Fibroblast of gingiva (primary cell): ENCODE data around the gene GTF2H4.
"Not testable (repeated sequence)": the region's sequence is repeated elsewhere in the genome, so short reads cannot be mapped to it uniquely, and the experiment has no call there.

Experiments used
- DNase-seq: peaks from one replicate; pipeline ENCODE4 v3.0.0-alpha.2; 2011; ENCODE audit warnings: low read depth

GTF2H4 gene

DNA sequence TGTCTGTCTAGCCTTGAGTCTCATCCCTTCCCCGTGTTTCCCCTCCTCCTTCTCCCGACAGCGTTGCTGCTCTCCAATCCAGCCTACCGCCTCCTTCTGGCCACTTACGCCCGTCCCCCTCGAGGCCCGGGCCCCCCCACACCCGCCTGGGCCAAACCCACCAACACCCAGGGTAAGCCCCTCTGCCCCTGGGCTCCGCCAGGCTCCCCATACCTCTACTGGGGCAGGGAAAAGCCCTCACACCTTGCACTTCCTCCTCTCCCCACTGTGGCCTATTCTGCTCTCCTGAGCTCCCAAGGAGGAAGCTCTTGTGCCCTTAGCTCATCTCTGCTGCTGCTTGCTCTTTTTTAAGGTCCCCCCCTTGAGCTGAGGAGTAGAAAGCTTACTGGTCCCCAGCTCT is 12.7 kb upstream of the GTF2H4 start:
- DNase-seq: no peak

DNA sequence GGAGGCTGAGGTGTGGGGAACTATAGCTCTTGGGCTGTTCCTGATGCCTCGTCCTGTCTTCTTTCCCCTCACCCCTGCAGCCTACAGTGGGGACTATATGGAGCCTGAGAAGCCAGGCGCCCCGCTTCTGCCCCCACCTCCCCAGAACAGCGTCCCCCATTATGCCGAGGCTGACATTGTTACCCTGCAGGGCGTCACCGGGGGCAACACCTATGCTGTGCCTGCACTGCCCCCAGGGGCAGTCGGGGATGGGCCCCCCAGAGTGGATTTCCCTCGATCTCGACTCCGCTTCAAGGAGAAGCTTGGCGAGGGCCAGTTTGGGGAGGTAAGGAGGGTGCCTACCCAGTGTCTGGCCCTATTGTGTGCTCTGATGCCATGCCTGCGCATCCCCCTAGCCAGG is 11.5 kb upstream of the GTF2H4 start:
- no peak for DNase-seq

DNA sequence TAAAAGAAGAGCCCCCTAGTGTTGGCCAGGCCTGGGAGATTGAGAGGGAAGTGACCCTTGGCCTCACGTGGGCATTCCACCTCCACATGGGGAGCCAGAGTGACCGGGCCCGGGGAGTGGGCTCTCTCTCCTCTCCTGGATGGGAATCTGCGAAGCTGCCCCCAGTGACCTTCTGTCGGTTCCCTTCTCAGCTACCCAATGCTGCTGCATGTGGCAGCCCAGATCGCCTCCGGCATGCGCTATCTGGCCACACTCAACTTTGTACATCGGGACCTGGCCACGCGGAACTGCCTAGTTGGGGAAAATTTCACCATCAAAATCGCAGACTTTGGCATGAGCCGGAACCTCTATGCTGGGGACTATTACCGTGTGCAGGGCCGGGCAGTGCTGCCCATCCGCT is 10.1 kb upstream of the GTF2H4 start:
- DNase-seq: no peak

DNA sequence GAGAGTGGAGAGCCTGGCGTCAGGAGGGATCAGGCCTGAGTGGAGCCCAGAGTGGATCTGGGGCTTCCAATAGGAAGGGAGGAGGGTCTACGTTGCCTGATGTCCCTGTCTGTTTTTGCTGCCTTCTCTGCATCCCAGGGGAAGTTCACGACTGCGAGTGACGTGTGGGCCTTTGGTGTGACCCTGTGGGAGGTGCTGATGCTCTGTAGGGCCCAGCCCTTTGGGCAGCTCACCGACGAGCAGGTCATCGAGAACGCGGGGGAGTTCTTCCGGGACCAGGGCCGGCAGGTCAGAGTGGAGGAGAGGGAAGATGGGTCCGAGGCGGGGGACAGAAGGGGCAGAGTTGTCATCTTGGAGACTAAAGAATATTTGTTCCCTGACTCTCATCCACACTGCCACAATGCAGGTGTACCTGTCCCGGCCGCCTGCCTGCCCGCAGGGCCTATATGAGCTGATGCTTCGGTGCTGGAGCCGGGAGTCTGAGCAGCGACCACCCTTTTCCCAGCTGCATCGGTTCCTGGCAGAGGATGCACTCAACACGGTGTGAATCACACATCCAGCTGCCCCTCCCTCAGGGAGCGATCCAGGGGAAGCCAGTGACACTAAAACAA is 9.2 kb upstream of the GTF2H4 start:
- no peak for DNase-seq

DNA sequence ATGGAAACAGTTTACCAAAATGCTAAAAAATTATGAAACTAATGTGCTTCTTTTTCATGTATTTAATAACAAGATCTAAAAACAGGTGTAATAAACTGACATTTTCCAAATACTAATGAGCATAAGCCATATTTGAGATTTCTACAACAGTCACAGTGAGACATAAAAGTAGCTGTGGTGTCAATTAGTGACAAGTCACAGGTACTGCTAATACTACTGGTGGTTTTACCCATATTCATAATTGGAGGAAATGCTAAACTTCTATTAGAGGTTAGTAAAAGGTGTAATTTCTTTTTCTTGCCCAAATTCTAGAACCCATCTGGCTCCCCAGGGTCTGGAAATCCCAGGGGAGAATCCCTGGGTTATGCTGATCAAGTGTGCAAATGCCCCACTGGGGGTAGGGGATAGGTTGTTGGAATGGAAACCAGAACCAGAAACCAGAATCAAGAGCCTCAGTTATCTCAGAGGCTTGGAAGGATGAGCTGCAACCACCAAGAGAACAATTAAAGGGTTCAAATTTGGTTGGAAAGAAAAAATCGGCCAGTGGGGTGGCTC is 7.1 kb upstream of the GTF2H4 start:
- DNase-seq: no peak

DNA sequence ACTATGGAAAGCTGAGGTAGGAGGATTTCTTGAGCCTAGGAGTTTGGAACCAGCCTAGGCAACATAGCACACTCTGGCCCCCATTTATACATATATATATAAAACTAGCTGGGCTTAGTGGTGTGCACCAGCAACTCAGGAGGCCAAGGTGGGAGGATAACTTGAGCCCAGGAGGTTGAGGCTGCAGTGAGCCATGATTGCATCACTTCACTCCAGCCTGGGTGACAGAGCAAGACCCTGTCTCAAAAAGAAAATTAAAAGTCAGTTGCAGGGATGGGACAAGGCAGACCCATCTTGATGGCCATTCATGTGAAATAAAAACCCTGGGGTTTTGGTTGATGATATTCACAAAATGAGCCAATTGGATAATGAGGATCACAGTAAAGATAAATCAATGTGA is 6.6 kb upstream of the GTF2H4 start:
- DNase-seq: no peak

DNA sequence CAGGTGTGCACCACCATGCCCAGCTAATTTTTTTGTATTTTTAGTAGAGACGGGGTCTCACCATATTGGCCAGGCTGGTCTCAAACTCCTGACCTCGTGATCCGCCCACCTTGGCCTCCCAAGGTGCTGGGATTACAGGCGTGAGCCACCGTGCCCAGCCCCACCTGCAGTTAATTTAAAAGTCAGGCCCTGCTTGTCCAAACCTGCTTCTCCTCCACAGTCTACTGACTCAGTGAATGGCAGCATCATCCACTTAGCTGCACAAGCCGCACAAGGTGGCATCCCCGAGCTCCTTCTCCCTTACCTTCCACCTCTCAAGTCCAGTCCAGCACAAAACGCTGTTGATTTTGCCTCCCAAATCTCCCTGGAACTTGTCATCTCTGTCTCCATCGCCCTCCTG is 5.8 kb upstream of the GTF2H4 start:
- DNase-seq: not testable (repeated sequence)

DNA sequence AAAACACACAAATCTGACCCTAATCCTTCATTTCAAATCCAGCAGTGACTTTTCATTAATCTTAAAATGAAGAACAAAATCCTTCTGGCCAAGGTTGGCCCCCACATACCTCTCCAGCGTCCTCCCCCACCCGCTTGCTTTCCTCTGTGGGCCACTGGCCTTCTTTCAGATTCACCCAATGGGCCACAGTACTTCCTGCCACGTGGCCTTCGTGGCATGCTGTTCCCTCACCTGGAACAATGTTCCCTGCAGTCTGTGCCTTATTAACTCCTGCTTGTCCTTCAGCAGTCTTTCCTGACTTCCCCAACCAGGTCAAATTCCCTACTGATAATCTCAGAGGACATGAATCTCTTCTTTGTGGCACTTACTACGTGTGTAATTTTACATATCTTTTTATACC is 5.3 kb upstream of the GTF2H4 start:
- DNase-seq: no peak

DNA sequence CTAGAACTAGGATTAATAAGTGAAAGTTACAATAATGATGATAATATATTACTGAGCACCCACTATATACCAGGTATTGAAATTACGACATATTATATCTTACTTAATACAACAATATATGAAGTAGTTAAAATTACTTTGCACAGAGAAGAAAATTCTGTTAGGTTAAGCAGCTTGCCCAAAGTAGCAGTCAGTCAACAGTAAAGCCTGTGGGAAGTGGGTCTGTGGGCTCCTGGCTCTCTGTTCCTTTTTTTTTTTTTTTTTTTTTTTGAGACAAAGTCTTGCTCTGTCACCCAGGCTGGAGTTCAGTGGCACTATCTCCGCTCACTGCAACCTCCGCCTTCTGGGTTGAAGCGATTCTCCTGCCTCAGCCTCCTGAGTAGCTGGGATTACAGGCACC is 4.8 kb upstream of the GTF2H4 start:
- DNase-seq: no peak

DNA sequence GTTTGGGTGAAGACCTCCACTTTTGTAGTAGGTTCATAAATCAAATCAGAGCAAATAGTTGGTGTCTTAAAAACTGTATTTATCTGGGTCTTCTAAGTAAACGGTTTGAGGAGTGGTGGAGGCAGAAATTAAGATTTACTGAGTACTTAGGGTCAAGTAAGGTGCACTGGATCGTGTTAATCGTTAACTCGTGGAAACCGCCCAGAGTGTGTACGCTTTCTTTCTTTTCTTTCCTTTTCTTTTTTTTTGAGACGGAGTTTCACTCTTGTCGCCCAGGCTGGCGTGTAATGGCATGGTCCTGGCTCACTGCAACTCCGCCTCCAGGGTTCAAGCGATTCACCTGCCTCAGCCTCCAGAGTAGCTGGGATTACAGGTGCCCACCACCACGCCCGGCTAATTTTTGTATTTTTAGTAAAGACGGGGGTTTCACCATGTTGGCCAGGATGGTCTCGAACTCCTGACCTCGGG is 683 bp upstream of the GTF2H4 start:
- not testable (repeated sequence) for DNase-seq

DNA sequence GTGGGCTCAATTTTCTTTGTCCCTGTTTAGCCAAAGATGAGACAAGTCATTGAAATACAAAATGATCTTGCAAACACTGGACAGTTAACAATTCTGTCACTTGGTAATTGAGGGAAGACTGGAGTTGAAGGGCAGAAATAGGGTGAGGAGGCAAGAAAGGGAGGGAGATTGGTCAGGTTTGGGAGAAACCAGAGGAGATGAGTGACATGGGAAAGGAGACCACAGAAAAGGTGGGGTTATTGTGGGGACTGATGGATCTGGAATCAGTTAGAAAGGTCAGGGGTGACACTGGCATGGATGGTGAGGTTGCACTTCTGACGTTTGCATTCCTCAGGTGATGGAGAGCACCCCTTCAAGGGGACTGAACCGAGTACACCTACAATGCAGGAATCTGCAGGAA is 693 bp downstream of the GTF2H4 start:
- no peak for DNase-seq

DNA sequence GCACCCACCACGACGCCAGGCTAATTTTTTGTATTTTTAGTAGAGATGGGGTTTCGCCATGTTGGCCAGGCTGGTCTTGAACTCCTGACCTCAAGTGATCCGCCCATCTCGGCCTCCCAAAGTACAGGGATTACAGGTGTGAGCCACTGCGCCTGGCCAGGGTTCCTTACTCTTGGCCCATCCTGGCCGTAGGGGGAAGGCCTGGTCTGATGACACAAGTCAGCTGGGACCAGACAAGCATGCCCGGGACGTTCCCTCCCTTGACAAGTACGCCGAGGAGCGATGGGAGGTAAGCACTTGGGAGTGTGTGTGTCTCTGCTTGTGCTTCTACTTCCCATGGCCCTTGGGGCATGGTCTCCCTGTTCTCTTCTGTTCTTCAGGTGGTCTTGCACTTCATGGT is 2.5 kb downstream of the GTF2H4 start:
- not testable (repeated sequence) for DNase-seq

DNA sequence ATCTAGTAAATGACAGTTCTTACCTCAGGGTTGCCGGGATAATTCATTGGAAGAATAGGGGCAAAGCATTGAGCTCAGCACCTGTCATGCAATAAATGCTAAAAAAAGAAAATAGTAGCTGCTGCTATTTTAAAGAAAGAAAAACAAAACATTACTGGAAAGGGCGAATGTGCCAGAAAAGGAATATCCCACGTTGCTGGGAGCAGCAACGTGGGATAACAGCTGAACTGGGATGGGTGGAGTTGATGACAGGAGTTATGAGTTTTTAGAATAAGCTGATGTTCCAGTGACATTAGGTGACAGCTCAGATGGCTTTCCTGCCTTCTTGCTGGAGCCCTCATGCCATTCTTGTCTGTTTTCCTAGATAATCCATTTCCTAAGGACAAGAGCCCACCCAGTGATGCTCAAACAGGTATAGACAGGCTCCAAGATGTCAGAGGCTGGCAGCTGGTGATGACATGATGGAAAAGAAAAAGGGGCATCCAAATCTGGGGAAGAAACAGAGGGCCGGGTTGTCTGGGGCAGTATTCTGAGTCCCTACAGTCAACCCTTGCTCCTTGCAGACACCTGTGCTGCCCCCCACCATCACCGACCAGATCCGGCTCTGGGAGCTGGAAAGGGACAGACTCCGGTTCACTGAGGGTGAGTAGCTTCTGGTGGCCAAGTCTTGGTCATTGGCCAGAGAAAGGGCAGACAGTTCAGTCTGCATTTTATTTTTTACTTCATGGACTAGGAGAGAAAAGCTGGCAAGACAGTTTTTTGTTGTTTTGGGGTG is 4.9 kb downstream of the GTF2H4 start:
- no peak for DNase-seq

DNA sequence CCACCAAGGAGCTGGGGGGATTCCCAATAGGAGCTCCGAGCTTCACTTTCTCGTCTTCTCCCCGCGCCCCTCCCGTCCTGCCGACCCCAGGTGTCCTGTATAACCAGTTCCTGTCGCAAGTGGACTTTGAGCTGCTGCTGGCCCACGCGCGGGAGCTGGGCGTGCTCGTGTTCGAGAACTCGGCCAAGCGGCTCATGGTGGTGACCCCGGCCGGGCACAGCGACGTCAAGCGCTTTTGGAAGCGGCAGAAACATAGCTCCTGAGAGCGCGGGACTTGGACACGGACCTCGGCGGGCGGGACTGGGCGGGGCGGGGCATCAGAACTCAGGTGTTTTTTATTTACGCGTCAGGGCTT is 5.7 kb downstream of the GTF2H4 start:
- no peak for DNase-seq

DNA sequence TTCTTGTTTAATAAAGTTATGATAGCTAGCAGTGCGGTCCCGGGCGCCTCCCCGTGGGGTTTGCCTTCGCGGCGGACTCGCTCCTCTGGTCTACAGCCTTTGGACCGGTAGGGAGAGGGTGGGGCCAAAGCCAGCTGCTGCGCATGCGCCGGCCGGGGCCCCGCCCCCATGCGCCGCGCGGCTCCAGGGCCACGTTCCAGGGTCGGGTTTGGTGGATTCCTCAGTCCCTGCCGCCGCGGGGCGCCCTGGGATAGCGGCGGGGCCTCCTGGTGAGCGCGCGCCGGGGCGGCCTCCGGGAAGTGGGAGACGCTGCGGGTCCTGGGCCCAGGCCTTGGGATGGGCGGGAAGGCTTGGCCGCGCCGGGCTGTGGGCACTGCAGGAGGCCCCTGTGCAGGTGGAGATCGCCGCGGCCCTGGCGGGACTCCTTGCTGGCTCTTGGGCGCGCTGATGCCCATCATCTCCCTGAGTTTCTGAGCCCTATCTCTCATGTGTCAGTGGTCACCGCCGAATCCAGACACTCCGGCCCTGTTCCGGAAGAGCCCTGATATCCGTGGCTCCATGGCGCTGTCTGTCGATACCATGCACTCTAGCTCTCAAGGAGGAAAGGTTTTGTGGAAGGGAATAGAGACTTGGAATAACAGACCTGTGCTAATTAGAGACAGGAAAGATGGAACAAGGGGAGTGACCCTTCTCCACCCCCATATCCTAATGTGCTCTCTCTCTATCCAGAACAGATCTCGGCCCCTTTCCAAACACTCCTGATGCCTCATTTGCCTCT is 6.3 kb downstream of the GTF2H4 start, which contains the start of gene VARS2:
Gene VARS2 (plus strand): TSS at position 163 of the 778 bp plus-strand sequence. CDS start 599 bp downstream, at position 762.
- peak; percentile 90 for DNase-seq

DNA sequence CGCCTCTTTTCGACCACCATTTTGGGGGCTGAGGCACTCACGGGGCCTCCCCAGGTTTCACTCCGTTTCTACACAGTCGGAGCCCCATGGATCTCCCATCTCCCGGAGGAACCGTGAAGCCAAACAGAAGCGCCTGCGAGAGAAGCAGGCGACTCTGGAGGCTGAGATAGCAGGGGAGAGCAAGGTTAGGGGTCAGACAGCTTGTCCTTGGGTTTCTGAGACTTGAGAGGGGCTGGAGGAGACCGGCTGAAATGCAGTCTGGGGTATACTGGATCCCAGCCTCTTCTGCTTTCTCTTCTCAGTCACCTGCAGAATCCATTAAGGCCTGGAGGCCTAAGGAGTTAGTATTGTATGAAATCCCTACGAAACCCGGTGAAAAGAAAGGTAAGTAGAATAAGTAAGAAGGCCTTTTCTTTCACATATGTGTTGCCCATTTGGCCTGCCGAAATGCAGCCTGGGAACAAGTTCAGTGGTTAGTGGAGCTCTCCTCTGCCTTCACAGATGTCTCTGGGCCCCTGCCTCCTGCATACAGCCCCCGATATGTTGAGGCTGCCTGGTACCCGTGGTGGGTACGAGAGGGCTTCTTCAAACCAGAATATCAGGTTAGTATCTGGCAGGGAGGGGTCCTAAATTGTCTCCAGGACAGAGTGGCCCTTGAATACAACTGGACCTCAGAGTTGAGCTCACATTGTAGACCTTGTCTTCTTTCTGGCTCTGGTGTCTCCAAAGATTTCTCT is 7.0 kb downstream of the GTF2H4 start:
- no peak for DNase-seq

DNA sequence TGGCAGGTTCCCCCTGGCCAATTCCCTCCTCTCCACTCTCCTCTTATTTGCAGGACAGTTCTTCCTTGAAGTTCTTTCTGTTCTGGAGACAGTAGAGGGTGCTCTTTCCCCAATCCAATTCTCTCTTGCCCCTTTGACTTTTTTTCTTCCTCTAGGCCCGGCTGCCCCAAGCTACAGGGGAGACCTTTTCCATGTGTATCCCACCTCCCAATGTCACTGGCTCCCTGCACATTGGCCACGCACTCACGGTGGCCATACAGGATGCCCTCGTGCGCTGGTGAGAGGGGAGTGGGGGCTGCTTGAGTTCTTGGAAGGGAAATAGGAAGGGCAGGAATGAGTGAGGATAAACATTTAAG is 7.6 kb downstream of the GTF2H4 start:
- peak; percentile 60 for DNase-seq

DNA sequence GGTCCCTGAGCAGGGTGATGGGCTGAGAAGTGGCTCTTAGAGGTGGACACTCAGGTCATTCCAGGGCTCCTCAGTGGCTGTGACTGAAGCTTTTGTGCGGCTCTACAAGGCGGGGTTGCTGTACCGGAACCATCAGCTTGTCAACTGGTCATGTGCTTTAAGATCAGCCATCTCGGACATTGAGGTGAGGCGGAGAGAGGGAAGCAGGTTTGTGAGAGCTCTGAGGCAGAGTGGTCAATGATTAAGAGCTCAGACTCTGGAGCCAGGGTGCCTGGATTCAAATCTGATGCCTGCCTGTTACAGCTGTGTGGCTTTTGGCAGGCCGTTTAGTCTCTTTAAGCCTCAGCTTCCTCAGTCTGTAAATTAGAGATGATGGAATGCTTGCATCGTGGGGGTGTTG is 9.0 kb downstream of the GTF2H4 start:
- DNase-seq: no peak

DNA sequence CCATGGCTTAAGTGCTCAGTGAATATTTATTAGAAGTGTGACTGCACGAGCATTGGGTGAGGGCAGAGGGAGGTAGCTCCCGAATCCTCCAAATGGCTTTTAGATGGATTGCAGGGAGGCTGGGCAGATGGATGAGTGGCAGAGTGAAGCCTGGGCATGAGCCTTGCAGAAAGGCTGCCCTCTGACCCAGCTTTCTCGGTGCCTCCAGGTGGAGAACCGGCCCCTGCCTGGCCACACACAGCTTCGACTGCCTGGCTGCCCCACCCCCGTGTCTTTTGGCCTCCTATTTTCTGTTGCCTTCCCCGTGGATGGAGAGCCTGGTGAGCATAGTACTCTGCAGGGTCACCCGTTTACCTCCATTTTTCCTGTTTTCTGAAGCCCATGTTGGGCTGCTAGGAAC is 9.5 kb downstream of the GTF2H4 start:
- no peak for DNase-seq

DNA sequence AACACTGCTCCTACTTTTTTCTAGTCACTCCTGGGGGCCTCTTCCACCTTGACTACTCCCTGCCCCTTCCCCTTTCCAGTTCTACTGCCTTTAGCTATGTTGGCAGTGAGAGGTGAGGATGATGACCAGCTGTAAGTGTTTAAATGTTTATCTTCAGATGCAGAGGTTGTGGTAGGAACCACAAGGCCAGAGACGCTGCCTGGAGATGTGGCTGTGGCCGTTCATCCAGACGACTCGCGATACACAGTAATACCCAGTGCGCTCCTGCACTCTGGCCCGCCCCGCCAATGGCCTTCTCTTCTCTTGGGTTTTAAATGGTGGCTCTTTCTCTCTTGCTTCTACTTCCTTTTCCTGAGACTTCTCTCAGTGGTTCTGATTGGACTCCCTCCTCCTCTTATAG is 10.7 kb downstream of the GTF2H4 start:
- no peak for DNase-seq

DNA sequence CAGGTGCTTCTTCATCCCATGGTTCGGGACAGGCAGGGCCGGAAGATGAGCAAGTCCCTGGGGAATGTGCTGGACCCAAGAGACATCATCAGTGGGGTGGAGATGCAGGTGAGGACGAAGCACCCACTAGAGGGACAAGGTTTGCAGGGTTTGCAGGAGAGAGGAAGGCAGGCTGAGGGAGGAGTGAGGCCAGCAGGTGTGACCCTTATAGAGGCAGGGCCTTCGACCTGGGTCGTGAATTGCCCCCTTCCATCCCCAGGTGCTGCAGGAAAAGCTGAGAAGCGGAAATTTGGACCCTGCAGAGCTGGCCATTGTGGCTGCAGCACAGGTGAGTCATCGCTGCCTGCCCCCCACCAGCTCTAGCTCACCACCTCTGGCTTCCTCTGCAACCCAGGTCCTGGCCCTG is 14.4 kb downstream of the GTF2H4 start:
- DNase-seq: no peak

DNA sequence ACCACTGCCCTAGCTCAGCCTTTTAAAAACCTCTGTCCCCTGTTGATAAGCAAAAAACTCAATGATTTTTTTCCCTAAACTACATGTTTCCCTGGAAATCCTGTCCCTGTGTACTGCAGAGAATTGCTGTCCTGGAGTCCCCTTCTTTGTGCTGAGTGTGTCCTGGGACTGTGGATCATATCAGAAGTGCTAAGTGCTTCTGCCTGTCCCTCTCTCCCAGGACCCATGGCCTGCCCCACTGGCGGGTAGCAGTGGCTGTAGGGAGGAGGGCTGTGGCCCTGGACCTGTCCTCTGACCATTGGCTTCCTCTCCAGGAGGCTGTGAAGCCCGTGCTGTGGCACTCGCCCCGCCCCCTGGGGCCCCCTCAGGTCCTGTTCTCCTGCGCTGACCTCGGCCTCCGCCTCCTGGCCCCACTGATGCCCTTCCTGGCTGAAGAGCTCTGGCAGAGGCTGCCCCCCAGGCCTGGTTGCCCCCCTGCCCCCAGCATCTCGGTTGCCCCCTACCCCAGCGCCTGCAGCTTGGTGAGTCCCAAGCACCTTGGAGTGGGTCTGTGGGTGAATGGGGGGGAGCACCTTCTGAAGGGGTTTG is 16.1 kb downstream of the GTF2H4 start:
- DNase-seq: not testable (repeated sequence)
